MM.1S (cell line): Measurements from ENCODE around the gene SPOCD1.

Source experiments
- EZH2 ChIP-seq: fragments of 300-600 bp; sonication (generic); optimal IDR thresholded peaks from 2 replicates; pipeline ENCODE3; 2017; ENCODE audit warnings: low read depth, mild to moderate bottlenecking, antibody characterized with exemption, low read length, mixed read lengths
- EZH2phosphoT487 ChIP-seq: fragments of 300-600 bp; sonication (generic); IDR thresholded peaks from 2 replicates; pipeline ENCODE4 v1.6.1; 2018; ENCODE audit warnings: antibody characterized with exemption, low read length
- TF ChIP-seq, protein P1 (sequence below): fragments of 300-600 bp; sonication (generic); IDR thresholded peaks from 2 replicates; pipeline ENCODE4 v1.5.1; 2016; ENCODE audit warnings: antibody characterized with exemption, low read length, mixed read lengths

DNA sequence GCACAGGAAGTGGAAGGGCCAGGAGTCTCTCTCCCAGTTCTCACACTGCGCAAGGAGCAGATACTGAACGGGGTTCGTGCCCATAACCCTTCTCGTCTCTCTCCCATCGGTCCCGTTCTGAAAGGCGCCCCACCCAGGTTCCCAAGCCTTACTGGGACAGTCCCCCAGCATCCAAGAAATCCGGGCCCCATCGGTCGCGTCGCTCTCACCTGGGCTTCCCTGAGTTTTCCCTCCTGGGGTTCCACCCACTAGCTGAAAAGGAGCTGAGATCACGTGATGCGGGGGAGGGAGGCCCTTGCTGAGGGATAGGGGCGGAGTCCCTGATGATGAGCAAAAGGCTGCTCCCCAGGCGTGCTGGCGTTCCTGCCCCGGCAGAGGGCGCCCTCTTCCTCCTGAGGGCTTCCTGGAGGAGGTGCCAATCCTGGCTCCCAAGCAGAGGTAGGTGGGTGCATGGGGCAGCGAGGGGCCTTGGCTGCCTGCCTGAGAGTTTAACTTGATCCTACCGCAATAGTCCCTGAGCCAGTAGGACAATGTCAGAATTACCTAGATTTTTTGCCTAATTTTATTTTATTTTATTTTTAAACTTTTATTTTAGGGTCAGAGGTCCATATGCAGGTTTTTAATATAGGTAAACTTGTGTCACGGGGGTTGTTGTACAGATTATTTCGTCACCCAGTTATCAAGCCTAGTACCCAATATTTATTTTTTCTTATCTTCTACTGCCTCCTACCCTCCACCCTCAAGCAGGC, at the start of gene SPOCD1:
- TF ChIP-seq, protein P1, sequence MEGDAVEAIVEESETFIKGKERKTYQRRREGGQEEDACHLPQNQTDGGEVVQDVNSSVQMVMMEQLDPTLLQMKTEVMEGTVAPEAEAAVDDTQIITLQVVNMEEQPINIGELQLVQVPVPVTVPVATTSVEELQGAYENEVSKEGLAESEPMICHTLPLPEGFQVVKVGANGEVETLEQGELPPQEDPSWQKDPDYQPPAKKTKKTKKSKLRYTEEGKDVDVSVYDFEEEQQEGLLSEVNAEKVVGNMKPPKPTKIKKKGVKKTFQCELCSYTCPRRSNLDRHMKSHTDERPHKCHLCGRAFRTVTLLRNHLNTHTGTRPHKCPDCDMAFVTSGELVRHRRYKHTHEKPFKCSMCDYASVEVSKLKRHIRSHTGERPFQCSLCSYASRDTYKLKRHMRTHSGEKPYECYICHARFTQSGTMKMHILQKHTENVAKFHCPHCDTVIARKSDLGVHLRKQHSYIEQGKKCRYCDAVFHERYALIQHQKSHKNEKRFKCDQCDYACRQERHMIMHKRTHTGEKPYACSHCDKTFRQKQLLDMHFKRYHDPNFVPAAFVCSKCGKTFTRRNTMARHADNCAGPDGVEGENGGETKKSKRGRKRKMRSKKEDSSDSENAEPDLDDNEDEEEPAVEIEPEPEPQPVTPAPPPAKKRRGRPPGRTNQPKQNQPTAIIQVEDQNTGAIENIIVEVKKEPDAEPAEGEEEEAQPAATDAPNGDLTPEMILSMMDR, result peak; percentile 96
- TF ChIP-seq EZH2 (no peak), EZH2phosphoT487 (no peak)
